GM19463 (cell line): ENCODE measurements around the gene UMOD.

ENCODE experiments used
- ATAC-seq: cut with Tn5 transposase; IDR thresholded peaks from one replicate; pipeline ENCODE4 v1.9.1; 2021; ENCODE audit warnings: mild to moderate bottlenecking, moderate library complexity; ENCODE audit not compliant: unreplicated experiment

UMOD gene

DNA sequence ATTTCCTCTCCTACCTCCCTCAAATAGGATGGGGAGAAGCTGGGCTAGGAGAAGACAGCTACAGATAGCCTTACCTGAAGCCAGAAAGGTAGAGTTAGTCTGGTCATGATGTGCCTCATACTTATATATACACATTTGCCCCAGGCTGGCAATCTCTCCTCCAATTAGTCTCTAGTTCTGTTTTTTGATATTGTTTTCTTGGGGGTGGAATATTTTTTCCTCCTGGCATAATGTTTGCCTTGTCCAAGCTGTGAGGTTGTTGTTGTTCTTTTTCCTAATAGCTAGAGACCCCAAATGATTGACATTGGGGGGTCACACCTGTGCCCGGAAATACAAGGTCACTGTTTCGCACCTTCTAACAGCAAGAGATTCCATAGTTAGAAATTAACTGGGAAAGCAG, at the start of gene UMOD:
Gene UMOD, minus strand, starts transcription at position 101 of the 400 bp plus-strand sequence. CDS start 1,978 bp downstream, outside the sequence.
- ATAC-seq = no peak

GRCh38 chr16:20401475-20402016, 49.0 kb upstream of the UMOD start:
- ATAC-seq = no peak

DNA sequence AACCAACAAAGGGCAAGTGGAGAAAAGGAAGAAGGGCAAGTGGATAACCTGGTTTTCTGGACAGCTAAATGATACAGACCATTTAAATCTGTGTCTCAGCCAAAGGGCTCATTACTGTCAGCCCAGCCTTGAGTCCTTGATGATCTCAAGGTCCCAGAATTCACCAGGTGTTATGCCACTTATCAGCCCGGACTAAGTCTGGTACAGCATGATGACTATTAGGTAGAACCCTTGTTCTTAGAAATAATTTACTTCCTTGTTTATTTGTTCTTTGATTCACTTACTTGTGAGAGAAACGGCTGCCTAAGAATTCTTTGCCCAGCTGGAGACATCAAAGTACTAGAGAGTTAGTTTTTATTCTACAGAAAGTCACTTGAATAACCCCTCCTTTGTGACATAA, 48.6 kb upstream of the UMOD start:
- no peak for ATAC-seq

DNA sequence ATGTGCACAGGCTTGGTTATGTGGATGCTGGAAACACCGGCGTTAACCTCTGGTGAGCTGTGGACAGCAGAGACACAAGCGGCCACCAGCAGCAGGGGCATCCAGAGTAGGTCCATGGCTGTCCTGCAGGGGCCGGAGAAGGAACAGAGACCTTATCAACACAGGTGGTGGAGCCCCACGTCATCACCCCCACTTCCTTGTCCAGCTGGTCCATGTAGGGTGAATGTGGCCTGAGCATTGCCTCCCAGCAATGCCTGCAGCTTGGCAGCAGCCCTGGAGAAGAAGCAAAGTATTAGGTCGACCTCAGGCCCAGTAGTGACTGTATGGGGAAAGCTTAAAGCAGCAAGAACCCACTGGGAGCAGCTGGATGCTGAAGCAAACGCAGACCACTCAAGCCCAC, 46.7 kb upstream of the UMOD start:
- no peak for ATAC-seq

DNA sequence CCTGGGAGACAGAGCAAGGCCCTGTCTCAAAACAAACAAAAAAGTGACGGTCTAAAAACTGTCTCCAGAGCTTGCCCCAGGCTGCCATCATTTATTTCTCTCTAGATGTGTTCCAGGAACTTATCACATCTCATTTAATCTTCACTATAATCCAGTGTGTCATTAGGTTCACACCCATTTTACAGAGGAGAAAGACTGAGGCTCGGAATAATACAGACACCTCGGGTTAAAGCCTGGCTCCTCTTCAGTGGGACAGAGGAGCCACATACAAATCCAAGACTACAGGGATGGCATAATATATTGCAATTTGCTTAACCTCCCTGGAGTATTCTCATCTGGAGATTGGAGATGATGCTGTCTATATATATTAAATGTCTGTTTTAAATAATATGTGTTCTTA, 46.1 kb upstream of the UMOD start:
- no peak for ATAC-seq

DNA sequence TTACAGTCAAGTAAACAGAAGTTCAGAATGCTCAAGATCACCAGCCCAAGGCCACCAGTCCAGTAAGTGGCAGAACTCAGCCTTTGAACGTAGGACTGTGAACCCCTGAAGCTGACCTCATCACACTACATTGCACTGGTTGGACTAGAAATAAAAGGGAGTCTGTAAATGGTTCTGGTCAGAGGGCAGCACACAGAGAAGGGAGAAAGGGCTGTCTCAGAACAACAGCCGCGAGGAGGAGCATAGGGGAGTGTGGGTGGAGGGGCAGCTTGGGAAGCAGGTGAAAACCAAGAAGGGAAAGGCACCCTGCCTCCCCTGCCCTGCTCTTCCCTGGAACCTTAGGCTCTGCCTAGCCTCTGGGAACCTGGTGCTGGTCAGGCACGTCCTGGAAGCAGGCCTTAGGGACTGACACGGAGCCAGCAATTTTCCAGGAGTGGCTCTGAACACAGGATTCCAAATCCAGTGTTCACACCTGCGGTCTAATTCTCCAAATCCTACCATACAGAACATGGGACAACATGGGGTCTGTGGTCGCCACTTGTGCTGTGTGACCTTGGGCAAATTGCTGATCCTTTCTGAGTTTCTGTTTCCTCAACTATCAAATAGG, 45.1 kb upstream of the UMOD start:
- ATAC-seq = no peak

GRCh38 chr16:20396846-20397467, 44.4 kb upstream of the UMOD start:
- no peak for ATAC-seq

- no peak for ATAC-seq
These were observed 43.4 kb upstream of the UMOD start for GRCh38 chr16:20395946-20396345.

DNA sequence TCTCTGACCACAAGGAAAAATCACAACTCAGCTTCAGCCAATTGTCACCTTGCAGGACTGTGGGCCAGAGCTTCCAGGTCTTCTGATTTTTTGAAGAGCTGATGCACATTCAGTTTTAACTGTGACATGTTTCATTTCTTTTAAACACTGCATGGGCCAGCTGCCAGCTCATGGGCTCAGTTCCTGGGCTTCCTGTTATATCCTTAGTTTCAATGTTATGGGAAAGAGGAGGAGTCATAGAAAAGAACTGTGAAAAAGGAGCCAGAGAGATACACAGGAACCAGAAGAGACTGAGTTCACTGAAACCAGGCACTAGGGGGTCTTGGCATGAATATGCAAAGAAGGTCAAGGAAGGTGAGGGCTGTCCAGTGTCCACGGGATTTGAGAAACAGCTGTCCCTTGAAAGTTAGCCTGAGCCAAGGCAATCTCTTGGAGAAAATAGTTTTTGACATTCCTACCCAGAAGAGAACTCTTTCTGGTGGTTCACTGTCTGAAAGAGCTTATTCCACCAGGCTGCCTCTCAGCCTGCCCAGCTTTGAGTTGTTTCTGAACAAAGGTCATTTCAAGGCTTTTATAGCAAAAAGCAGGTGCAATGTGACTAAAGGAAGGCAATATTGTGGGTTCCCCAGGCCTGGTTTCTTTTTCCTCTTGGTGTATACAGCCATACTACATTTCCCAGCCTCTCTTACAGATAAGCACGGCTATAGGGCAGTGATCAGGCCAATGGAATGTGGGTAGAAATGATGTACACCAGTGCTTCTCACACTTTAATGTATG, 41.5 kb upstream of the UMOD start:
- ATAC-seq = no peak

DNA sequence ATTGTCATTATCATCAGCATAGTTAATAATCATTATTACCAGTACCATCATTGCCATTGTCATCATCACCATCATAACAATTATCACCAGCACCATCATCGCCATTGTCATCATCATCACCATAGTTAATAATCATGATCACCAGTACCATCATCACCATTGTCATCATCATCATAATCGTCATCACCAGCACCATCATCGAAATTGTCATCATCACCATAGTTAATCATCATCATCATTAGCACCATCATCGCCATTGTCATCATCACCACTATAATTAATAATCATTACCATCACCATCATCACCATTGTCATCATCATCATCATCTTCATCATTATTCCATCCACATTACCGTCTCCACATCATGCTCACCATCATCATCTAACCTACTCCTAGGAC, 38.5 kb upstream of the UMOD start:
- ATAC-seq = no peak

DNA sequence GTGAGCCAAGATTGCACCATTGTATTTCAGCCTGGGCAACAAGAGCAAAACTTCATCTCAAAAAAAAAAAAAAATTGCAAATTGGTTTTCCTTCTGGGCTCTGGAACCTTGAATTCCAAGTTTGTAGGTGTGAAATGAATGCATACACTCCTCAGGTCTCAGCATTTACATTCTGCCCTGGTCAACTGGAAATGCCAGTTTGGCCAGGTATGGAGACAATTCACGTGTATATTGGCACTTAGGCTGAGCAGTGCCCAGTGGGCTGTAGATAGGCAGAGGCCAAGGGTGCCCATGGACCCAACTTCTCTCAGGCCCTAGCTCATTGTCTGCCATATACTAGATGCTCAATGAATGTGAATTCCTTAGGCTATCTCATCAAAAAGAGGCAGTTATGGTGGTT, 36.3 kb upstream of the UMOD start:
- ATAC-seq = no peak

GRCh38 chr16:20387978-20388377, 35.5 kb upstream of the UMOD start:
- no peak for ATAC-seq

DNA sequence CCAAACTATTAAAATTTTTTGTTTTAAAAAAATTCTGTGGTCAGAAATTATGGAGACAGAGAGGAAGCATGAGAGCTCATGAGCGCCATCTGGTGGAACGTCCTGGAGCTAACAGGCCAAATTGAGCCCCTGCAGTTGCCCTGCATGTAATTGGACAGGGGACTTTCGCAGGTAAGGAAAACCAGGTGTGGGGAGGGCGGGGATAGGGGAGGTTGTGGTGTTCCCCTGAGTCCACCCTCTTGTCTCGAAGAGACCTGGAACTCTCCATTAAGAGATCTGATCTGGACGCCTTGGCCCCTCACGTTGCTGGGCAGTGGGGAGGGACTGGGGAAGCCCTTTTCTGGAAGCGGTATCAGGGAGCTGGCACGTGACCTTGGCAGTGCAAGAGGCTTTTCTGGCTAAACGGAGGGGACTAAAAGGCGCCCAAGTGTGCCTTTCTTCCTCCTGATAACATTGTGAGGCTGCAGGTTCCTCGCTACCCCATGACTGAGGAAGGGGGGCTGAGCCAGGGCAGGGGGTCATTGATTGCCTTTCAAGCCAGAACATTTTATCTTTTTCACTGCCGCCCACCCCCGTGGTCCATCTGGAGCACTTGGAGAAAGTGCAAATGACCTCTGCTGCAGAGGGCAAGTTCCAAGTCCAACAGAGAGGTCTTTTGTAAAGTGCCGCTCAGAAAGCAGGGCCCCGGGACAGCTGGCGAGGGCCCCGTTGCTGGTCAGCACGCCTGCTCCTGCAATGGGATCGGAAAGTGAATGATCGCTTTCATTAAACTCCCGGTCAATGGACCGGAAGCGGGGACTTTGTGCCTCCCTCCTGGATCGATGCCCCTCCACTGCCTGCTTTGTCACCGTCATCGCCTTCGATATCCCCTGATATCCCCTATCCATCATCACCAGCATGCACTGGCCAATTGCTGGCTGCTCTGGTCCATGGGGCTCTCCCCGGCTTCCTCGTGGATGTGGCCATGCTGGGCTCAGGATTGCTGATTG, 33.6 kb upstream of the UMOD start:
- no peak for ATAC-seq

DNA sequence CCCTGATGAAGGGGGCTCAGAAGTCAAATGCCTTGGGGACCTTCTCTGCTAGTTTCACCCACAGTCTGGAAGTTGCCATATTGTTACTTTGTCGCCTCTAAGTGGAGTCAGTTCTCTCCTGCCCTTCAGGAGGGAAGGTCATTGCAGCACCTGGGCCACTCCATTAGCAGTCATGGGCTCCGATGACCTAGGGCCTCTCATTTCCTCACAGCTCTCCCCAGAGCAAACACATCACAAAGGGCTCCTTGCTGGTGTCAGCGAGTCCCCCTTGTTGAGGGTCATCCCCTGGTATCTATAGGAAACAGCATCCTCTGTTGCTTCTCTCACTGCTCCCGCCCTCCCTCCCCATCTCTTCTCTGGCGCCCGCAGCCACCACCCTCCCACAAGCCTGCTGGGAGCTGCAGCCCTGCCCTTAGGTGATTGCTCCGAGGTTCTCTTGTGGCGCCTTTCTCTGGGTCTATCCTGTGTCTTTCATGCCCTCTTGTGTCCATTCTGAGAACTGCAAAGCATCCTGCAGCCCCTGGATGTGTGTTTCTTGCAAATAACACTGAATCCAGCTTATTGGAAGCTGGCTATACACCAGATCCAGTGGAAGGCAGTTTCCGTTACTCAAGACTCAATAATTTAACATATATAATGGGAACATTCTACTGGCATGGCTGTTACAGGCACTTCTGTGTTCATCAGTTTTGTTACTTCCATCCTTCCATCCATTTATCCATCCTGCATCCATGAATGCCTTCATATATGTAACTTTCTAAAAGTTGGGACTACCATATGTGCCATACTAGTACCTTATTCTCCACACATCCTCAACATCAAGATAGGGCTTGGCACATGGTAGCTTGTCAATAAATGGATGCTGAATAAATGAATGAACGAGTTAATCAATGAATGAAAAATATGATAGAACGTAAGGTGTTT, 30.9 kb upstream of the UMOD start:
- ATAC-seq = no peak

GRCh38 chr16:20382202-20382948, 29.9 kb upstream of the UMOD start:
- no peak for ATAC-seq

GRCh38 chr16:20380782-20381181, 28.3 kb upstream of the UMOD start:
- ATAC-seq = no peak

DNA sequence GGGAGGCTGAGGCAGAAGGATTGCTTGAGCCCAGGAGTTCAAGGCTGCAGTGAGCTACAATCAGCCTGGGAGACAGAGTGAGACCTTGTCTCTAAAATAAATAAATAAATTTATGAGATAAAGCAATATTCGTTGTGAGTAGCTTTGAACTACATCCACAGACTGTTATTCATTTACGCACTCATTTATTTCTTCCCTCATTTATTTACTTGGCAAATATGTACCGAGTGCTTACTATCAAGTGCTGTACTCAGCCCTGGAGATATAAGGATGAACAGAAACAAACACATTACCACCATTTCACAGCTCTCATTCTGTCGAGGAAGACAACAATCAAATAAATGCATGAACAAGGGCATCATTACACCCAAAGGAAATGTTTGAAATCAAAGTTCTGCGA, 24.7 kb upstream of the UMOD start:
- no peak for ATAC-seq

DNA sequence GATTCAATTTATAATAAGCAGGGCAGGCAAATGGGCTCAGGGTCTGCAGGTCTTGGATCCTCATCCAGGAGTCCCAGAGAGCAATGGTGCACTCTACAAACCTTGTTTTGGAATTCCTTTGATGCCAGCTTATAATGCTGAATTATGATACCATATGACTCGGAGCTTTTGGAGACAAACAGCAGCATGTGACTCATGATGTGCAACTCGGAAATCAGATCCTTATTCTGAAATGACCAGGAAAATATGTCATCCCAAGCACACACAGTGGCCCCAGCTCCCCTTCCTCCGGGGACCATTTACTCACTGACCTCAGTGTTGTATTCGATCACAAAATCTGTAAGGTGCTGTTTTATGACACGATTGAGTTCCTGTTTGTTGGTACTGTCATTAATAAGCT, 20.2 kb upstream of the UMOD start:
- ATAC-seq = no peak

DNA sequence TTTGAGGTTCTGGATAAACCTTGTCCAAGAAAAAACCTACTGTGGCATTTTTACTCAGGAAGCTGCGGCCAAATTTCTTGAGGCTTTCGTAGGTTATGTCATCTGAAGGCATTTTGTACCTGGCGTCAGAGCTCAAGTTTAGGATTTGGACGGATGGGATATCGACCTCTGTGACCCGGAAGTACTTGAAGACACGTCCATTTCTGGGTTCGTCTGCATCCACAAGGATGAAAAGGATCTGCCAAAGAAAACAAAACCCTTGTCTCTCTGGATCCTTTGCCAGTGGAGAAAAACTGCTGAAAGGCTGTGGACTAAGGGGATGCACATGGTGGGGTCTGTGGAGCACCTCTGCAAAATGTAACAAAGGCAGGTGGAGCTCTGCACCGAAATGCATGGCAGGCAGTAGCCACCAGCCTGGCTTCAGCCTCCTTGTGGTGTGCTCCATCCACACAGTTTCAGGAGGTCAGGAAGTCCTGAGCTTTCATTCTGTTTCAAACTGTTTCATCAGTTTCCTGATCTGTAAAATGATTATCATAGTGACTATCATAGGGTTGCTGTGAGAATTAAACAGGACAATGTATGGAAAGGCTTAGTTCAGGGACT, 17.0 kb upstream of the UMOD start:
- ATAC-seq = no peak
